Stimulated activated CD8-positive, alpha-beta memory T cell treated with anti-CD3 and anti-CD28 coated beads, Interleukin-7, amount 100 ng/mL, for 4 hours (primary cell): Measurements from ENCODE around the gene MFRP.

Experiments used
- DNase-seq, 2 donors: peaks; one replicate each; pipeline ENCODE4 v3.0.0-alpha.2; 2020; ENCODE audit warnings: low read depth in 2 of 2

Gene MFRP

GRCh38 chr11:119338318-119338890, 8.1 kb downstream of the MFRP start:
- peak in 1 of 2 donors; percentile 41 for DNase-seq

GRCh38 chr11:119337581-119338317, 8.8 kb downstream of the MFRP start:
- DNase-seq: no peak

GRCh38 chr11:119336744-119337469, 9.6 kb downstream of the MFRP start:
- DNase-seq: no peak

GRCh38 chr11:119335655-119336543, 10.6 kb downstream of the MFRP start:
- no peak for DNase-seq

- DNase-seq: no peak
Observed at GRCh38 chr11:119335091-119335654, 11.3 kb downstream of the MFRP start.

- DNase-seq: peak; percentile 85 to 96
Observed at GRCh38 chr11:119334174-119334930, 12.2 kb downstream of the MFRP start, which contains the start of gene RNF26. TSS of gene RNF26 (plus strand) at chr11:119334527. CDS start at chr11:119335123, 596 bp downstream.

- DNase-seq: no peak
Observed at GRCh38 chr11:119332111-119332765, 14.3 kb downstream of the MFRP start.

- no peak for DNase-seq
Observed at GRCh38 chr11:119330237-119330636, 16.3 kb downstream of the MFRP start.

GRCh38 chr11:119329320-119329719, 17.2 kb downstream of the MFRP start:
- no peak for DNase-seq

- DNase-seq: no peak
Observed at GRCh38 chr11:119324189-119324588, 22.3 kb downstream of the MFRP start.

- peak; percentile 48 to 58 for DNase-seq
Observed at GRCh38 chr11:119323532-119324033, 22.9 kb downstream of the MFRP start.

GRCh38 chr11:119322921-119323531, 23.5 kb downstream of the MFRP start:
- no peak for DNase-seq

GRCh38 chr11:119322360-119322739, 24.2 kb downstream of the MFRP start:
- no peak for DNase-seq

GRCh38 chr11:119320776-119321524, 25.6 kb downstream of the MFRP start:
- no peak for DNase-seq

GRCh38 chr11:119320240-119320775, 26.2 kb downstream of the MFRP start:
- DNase-seq: no peak

- DNase-seq: no peak
Observed at GRCh38 chr11:119319700-119320239, 26.7 kb downstream of the MFRP start.

GRCh38 chr11:119319136-119319699, 27.3 kb downstream of the MFRP start:
- no peak for DNase-seq
